ENCODE measurements around the gene RANBP3L.
"Not testable (repeated sequence)": the region's sequence is repeated elsewhere in the genome, so short reads cannot be mapped to it uniquely, and the experiment has no call there.

The RANBP3L gene

GRCh38 chr5:36311956-36312355 lies 10.3 kb upstream of the RANBP3L start:
- Histone ChIP-seq H3K4me1 (ENCODE audit: control insufficient read depth, insufficient read depth, low read length, poor library complexity, severe bottlenecking) (no peaks in the 10 kb centered on the region), H3K9me3 (ENCODE audit: control insufficient read depth, low read length) (no peaks in the 10 kb centered on the region), H3K4me3 (ENCODE audit: extremely low read depth, insufficient read depth, low read length, poor library complexity, severe bottlenecking) (no peak overlapping the region), H3K36me3 (ENCODE audit: control insufficient read depth, insufficient read depth, low read length) (no peaks in the 10 kb centered on the region), H3K27ac (ENCODE audit: low read depth, low read length, severe bottlenecking) (no peak overlapping the region)
- WGBS, 2 experiments (ENCODE audit: insufficient coverage in 2 of 2) = 30 to 33% methylated on average over 1 of the region's 1 CpG

- no peak overlapping the region for H3K27ac ChIP-seq (ENCODE audit: low read depth, low read length, severe bottlenecking)
- no peaks in the 10 kb centered on the region for H3K9me3 ChIP-seq (ENCODE audit: control insufficient read depth, low read length)
- no peak overlapping the region for H3K4me3 ChIP-seq (ENCODE audit: extremely low read depth, insufficient read depth, low read length, poor library complexity, severe bottlenecking)
- 93 to 97% methylated on average over 3 of the region's 3 CpGs for WGBS, 2 experiments (ENCODE audit: insufficient coverage in 2 of 2)
- no peaks in the 10 kb centered on the region for H3K36me3 ChIP-seq (ENCODE audit: control insufficient read depth, insufficient read depth, low read length)
- no peaks in the 10 kb centered on the region for H3K4me1 ChIP-seq (ENCODE audit: control insufficient read depth, insufficient read depth, low read length, poor library complexity, severe bottlenecking)
These were observed 8.4 kb upstream of the RANBP3L start for GRCh38 chr5:36310138-36310537.

- H3K4me3 ChIP-seq (ENCODE audit: extremely low read depth, insufficient read depth, low read length, poor library complexity, severe bottlenecking) = no peak overlapping the region
- H3K36me3 ChIP-seq (ENCODE audit: control insufficient read depth, insufficient read depth, low read length) = no peaks in the 10 kb centered on the region
- no peaks in the 10 kb centered on the region for H3K9me3 ChIP-seq (ENCODE audit: control insufficient read depth, low read length)
- H3K4me1 ChIP-seq (ENCODE audit: control insufficient read depth, insufficient read depth, low read length, poor library complexity, severe bottlenecking) = peaks cover 4% of the 10 kb centered on the region
- WGBS, 2 experiments (ENCODE audit: insufficient coverage in 2 of 2) = 18 to 63% methylated on average over 2 of the region's 4 CpGs
- H3K27ac ChIP-seq (ENCODE audit: low read depth, low read length, severe bottlenecking) = no peak overlapping the region
These were observed 4.0 kb upstream of the RANBP3L start for GRCh38 chr5:36305571-36306326.

GRCh38 chr5:36304095-36304805 lies 2.5 kb upstream of the RANBP3L start:
- H3K36me3 ChIP-seq (ENCODE audit: control insufficient read depth, insufficient read depth, low read length) = no peaks in the 10 kb centered on the region
- no peak overlapping the region for H3K4me3 ChIP-seq (ENCODE audit: extremely low read depth, insufficient read depth, low read length, poor library complexity, severe bottlenecking)
- no peaks in the 10 kb centered on the region for H3K9me3 ChIP-seq (ENCODE audit: control insufficient read depth, low read length)
- H3K27ac ChIP-seq (ENCODE audit: low read depth, low read length, severe bottlenecking) = no peak overlapping the region
- WGBS, 2 experiments (ENCODE audit: insufficient coverage in 2 of 2) = 78 to 81% methylated on average over 3 to 4 of the region's 7 CpGs
- H3K4me1 ChIP-seq (ENCODE audit: control insufficient read depth, insufficient read depth, low read length, poor library complexity, severe bottlenecking) = peaks cover 4% of the 10 kb centered on the region

GRCh38 chr5:36300927-36301540 lies 668 bp downstream of the RANBP3L start:
- no peaks in the 10 kb centered on the region for H3K9me3 ChIP-seq (ENCODE audit: control insufficient read depth, low read length)
- no peaks in the 10 kb centered on the region for H3K36me3 ChIP-seq (ENCODE audit: control insufficient read depth, insufficient read depth, low read length)
- no peak overlapping the region for H3K27ac ChIP-seq (ENCODE audit: low read depth, low read length, severe bottlenecking)
- H3K4me3 ChIP-seq (ENCODE audit: extremely low read depth, insufficient read depth, low read length, poor library complexity, severe bottlenecking) = no peak overlapping the region
- H3K4me1 ChIP-seq (ENCODE audit: control insufficient read depth, insufficient read depth, low read length, poor library complexity, severe bottlenecking) = peaks cover 4% of the 10 kb centered on the region
- 86 to 88% methylated on average over 4 of the region's 4 CpGs for WGBS, 2 experiments (ENCODE audit: insufficient coverage in 2 of 2)

- 86 to 96% methylated on average over 1 to 2 of the region's 3 CpGs for WGBS, 2 experiments (ENCODE audit: insufficient coverage in 2 of 2)
- Histone ChIP-seq H3K36me3 (ENCODE audit: control insufficient read depth, insufficient read depth, low read length) (no peaks in the 10 kb centered on the region), H3K9me3 (ENCODE audit: control insufficient read depth, low read length) (no peaks in the 10 kb centered on the region), H3K4me1 (ENCODE audit: control insufficient read depth, insufficient read depth, low read length, poor library complexity, severe bottlenecking) (peaks cover 4% of the 10 kb centered on the region), H3K27ac (ENCODE audit: low read depth, low read length, severe bottlenecking) (no peak overlapping the region), H3K4me3 (ENCODE audit: extremely low read depth, insufficient read depth, low read length, poor library complexity, severe bottlenecking) (no peak overlapping the region)
These were observed 1.3 kb downstream of the RANBP3L start for GRCh38 chr5:36300191-36300926.

- Histone ChIP-seq H3K4me3 (ENCODE audit: extremely low read depth, insufficient read depth, low read length, poor library complexity, severe bottlenecking) (no peak overlapping the region), H3K9me3 (ENCODE audit: control insufficient read depth, low read length) (no peaks in the 10 kb centered on the region), H3K4me1 (ENCODE audit: control insufficient read depth, insufficient read depth, low read length, poor library complexity, severe bottlenecking) (peaks cover 4% of the 10 kb centered on the region), H3K27ac (ENCODE audit: low read depth, low read length, severe bottlenecking) (no peak overlapping the region), H3K36me3 (ENCODE audit: control insufficient read depth, insufficient read depth, low read length) (no peaks in the 10 kb centered on the region)
These were observed 3.1 kb downstream of the RANBP3L start for GRCh38 chr5:36298552-36298951.

GRCh38 chr5:36297653-36298052 lies 4.0 kb downstream of the RANBP3L start:
- WGBS, 2 experiments (ENCODE audit: insufficient coverage in 2 of 2) = 89% methylated on average over 2 of the region's 3 CpGs; no CpG with 5 or more reads in 1 of the 2 experiments
- Histone ChIP-seq H3K27ac (ENCODE audit: low read depth, low read length, severe bottlenecking) (no peak overlapping the region), H3K9me3 (ENCODE audit: control insufficient read depth, low read length) (no peaks in the 10 kb centered on the region), H3K4me1 (ENCODE audit: control insufficient read depth, insufficient read depth, low read length, poor library complexity, severe bottlenecking) (peaks cover 4% of the 10 kb centered on the region), H3K4me3 (ENCODE audit: extremely low read depth, insufficient read depth, low read length, poor library complexity, severe bottlenecking) (no peak overlapping the region), H3K36me3 (ENCODE audit: control insufficient read depth, insufficient read depth, low read length) (no peaks in the 10 kb centered on the region)

- H3K4me3 ChIP-seq (ENCODE audit: extremely low read depth, insufficient read depth, low read length, poor library complexity, severe bottlenecking) = no peak overlapping the region
- no peaks in the 10 kb centered on the region for H3K9me3 ChIP-seq (ENCODE audit: control insufficient read depth, low read length)
- H3K27ac ChIP-seq (ENCODE audit: low read depth, low read length, severe bottlenecking) = no peak overlapping the region
- WGBS, 2 experiments (ENCODE audit: insufficient coverage in 2 of 2) = 72 to 100% methylated on average over 1 to 2 of the region's 2 CpGs
- no peaks in the 10 kb centered on the region for H3K36me3 ChIP-seq (ENCODE audit: control insufficient read depth, insufficient read depth, low read length)
- H3K4me1 ChIP-seq (ENCODE audit: control insufficient read depth, insufficient read depth, low read length, poor library complexity, severe bottlenecking) = no peaks in the 10 kb centered on the region
These were observed 15.7 kb downstream of the RANBP3L start for GRCh38 chr5:36285837-36286615.

GRCh38 chr5:36283775-36284174 lies 17.9 kb downstream of the RANBP3L start:
- H3K9me3 ChIP-seq (ENCODE audit: control insufficient read depth, low read length); H3K4me1 ChIP-seq (ENCODE audit: control insufficient read depth, insufficient read depth, low read length, poor library complexity, severe bottlenecking); H3K36me3 ChIP-seq (ENCODE audit: control insufficient read depth, insufficient read depth, low read length); H3K27ac ChIP-seq (ENCODE audit: low read depth, low read length, severe bottlenecking); H3K4me3 ChIP-seq (ENCODE audit: extremely low read depth, insufficient read depth, low read length, poor library complexity, severe bottlenecking): not testable (repeated sequence)
- no CpG with 5 or more reads among the region's 3 CpGs for WGBS, 2 experiments (ENCODE audit: insufficient coverage in 2 of 2)
